GM19193 (cell line): ENCODE data around the gene DDAH2.

Experiments used
- POLR2A ChIP-seq: IDR thresholded peaks from 4 replicates; pipeline ENCODE4 v1.6.1; 2011; ENCODE audit not compliant: insufficient read depth, insufficient read length; ENCODE audit errors: extremely low read depth

DDAH2 gene

DNA sequence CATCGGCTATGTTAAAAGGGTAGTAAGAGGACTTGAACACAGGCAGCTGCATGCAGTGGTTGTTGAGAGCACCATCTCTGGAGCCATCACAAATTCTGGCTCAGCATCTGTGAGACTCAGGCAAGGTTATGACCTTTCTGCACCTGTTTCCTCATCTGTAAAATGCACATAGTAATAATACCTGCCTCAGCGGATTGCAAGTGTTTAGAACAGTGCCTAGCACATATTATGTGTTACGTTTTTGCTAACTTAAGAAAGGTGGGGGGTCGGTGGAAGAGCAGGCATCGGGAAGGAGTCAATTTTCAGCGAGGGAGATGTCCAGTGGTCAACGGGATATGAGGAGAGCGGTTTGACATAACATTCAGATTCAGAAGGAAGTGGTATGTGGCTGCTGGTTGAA lies 51.1 kb downstream of the DDAH2 start:
- no peak for TF ChIP-seq POLR2A
